Right lung (tissue), 5 donors: ENCODE results near the gene SEC16A. TPM values are rescaled to one million over a fixed set of nuclear protein-coding genes. Genes with fewer than 3 reads are reported as not detected.

Experiments
- DNase-seq, 2 donors: peaks; one replicate each; pipeline ENCODE4 v3.0.0-alpha.2; 2013
- polyA plus RNA-seq, 5 donors: library from polyadenylated mRNA; unstranded; fragments of 120-200 nt; gene quantifications; one replicate each; pipeline versions ENCODE4 v1.2.1 to v1.2.3, GENCODE V29; 2013; ENCODE audit warnings: inconsistent platforms in 1 of 5, low replicate concordance in 1 of 5; ENCODE audit not compliant: insufficient read length in 5 of 5, insufficient read depth in 1 of 5

Gene SEC16A
- polyA plus RNA-seq, 5 donors: 42.9 to 65.9 (median 52.9) TPM

- DNase-seq: no peak
These were observed 81.5 kb downstream of the SEC16A start for GRCh38 chr9:136401173-136401922.

DNA sequence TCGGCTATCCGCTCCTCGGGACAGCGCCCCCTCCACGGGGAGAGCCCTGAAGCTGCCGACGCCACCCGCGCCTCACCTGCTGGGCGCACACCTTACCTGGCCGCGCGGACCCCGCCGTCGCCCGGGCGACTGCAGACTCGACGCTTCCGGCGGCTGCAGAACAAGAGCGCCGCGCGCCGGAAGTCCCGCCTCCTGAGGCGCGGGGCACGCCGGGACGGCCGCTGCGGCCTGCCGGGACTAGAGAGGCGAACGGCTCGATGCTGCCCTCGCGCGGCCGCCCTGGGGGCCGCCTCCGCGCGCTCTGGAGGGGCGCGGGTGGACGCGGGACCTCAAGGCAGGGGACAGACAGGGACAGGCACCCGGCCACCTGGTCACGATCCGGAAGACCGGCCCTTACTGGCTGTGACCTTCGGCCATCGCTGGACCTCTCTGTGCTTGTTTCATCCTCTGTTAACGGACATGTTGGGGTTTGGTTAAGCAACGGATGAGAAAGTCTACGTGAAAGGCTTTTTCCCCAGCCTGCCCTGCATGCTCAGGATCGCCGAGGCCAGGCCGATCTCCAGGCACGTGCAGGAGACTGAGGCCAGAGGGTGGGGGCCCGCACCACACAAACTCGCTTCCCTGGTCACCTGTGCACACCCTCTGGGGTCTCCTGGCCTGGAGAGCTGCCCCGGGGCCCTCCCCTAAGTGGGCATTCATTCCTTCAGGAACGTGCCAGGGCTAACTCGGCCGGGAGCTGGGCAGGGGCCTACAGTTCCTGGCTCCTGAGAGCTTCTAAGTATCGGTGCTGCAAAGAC is 82.6 kb downstream of the SEC16A start, which contains the start of gene SNAPC4:
TSS of gene SNAPC4 (minus strand) at position 133 of the 797 bp plus-strand sequence. CDS start 1,742 bp downstream, outside the sequence.
- peak; percentile 84 to 86 for DNase-seq

DNA sequence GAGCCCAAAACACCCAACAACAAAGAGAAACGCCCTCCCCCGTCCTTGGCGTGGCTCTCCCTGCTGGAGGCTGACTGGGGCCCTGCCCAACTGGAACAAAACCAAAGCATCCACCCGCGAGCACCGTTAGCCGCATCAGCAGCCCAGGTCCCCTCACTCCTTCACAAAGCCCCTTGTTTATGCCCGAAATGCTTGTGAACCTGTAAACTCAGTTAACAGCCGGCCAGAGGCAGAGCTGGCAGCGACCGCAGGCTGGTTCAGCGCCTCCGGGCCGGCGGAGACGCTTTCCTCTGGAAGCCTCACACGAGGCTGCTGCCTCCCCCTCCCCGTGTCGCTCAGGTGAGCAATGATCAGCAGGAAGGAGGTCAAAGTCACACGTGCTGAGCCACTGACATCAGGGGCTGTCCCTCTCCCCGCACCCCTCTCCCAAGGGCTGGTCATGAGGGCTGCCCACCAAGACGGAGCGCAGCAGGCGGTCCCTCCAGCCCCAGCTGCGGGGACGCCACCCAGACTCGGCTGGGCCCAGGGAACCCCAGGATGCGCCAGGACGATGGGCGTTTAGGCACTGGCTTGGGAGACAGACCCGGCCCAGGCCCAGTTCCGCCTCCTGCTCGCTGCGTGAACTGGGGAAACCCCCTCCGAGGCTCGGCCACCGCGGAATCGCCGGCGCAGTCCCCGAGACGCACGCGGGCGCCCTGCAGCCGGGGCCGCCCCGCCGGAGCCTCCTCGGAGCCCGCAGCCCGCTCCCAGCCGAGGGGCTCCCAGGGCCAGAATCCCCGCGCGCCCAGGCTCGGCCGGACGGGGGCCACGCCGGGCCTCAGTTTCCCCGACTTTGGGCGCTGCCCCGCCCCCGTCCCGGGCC is 83.4 kb downstream of the SEC16A start:
- no peak for DNase-seq

GRCh38 chr9:136398286-136398685 is 84.6 kb downstream of the SEC16A start:
- DNase-seq: no peak

DNA sequence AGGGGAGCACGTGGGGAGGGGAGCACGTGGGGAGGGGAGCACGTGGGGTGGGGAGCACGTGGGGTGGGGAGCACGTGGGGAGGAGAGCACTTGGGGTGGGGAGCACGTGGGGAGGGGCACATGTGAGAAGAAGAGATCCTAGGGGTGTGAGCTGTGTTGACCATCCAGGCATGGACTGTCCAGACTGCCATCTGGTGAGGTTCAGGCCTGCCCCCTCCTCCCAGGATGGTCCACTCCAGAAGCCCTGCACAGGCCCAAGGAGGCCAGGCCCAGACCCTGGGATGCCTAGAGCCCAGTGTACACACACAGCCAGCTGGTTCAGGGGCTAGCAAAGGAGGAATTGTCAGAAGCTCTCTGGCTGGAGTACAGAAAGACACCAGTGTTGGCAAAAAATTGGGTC is 85.2 kb downstream of the SEC16A start:
- DNase-seq: no peak

DNA sequence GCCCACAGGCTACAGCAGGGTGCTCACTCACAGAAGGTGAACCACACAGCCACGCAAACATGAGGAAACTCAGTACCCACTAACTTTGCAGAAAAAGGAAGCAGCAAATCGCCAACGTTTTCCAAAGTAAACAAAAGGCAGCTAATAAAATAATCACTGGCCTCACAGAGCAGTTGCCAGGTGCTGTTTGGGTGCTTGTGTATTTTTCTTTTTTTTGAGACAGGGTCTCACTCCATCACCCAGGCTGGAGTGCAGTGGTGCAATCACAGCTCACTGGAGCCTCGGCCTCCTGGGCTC is 86.7 kb downstream of the SEC16A start:
- no peak for DNase-seq

DNA sequence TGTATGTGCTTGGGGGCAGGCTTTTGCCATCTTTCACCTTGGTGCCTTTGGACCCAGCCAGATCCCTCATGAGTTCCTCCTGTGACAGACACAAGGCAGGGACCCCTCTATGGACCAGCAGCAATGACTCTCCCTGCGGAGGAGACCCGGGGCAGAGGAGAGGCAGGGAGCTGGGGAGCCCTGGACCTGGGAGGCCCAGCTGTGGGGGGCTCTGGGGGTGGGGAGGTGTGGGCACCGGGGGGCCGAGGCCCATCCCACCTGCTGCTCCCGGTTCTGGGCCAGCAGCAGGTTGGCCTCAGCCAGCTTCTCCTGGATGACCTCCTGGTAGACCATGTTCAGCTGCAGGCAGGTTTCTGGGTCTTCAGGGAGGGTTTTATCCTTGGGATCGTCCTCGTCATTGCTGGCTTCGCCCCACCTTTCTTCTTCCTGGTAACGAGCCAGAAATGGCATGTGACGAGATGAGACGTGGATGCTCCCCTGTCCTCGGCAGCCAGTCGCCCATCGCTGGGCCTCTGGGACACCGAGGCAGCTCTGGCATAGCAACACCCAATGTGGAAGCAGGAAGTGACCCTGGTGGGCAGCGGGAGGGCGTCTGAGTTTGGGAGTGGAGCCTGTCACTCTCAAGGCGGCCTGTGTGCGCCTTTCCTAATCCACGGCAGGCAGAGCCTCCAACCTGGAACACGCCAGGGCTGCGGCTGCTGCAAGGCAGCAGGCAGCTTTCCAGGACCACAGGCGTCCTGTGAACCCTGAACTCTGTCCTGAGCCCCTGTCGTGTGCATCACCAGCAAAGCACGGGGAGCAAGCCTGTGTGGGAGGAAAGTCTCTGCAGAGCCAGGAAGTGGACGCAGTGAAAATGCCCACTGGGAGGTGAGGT is 87.3 kb downstream of the SEC16A start:
- DNase-seq: no peak

GRCh38 chr9:136395020-136395340 is 87.9 kb downstream of the SEC16A start:
- no peak for DNase-seq

DNA sequence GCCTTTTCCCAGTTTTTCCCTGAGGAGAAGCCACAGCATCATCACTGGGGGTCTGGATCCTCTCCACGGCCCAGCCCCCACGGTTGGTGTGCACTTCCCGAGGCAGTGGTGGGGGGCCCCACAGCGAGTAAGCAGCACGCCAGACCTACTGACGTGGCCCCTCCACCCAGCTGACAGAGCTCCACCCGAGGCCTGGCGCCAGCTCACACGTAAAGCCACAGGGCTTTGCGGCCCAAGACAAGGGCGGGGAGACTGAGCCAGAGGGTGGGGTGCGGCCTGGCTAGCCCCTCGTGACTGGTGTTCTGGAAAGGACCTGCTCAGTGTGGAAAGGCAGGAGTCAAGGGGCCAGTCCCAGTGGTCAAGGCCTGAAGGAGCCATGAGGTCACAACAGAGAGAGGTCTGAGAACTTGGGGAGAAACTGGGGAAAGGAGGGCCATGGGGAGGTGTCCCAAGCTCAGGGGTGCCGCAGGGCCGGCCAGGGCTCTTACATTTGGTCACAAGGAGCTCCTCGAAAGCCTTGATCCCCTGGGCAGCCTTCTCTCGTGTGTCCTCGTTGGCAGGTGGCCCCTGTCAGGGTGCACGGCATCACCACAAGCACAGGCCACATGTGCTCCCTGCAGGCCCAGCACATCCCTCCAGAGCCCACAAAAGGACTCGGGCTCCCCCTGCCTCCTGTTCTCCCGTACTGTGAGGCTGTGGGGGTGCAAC is 88.4 kb downstream of the SEC16A start:
- DNase-seq: no peak

- DNase-seq: no peak
These were observed 89.3 kb downstream of the SEC16A start for GRCh38 chr9:136393531-136393930.

GRCh38 chr9:136392538-136393449 is 90.0 kb downstream of the SEC16A start:
- DNase-seq: no peak

DNA sequence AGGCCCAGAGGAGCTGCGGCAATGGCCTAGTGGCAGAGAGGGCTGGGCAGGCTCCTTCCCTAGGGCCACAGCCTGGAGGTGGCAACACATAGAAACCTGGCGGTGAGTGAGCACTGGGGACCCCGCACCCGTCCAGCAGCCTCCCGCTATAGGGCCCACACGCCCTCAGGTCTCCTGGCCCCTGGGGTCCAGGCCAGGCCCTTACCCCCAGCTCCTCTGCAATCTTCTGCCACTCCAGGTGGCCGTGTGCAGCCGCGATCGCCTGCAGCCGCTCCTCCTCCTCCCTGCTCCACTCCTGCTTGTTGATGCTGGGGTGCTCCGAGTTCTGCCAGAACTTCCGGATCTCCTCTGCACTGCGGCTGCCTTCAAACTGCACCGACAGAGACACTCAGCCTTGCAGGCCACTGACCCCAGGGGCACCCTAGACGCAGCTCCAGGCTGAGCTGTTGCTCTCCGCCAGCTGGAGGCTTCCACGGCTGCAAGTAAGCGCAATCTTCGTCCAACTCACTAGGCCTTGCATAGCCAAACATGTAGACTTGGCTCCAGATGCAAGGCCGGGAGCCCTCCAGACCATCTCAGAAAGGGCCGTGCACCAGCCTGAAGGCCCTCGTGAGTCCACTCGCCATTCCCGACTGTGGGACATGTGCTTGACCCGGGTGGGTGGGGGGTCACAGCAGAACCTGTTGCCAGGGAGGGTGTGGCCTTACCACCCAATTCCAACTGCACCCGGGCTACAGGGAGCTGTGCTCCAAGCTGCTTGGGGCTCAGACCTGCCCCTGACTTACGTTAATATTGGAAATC is 90.9 kb downstream of the SEC16A start:
- DNase-seq: no peak

Other genes starting within 250 kb of the SEC16A start
- gene QSOX2, start 237.2 kb downstream of the SEC16A start, polyA plus RNA-seq: 10 to 100 TPM in 4 of 5 donors, 1 to 10 TPM in 1; 9.1 to 12.5 (median 11.9) TPM
- 1 to 10 TPM in 4 of 5 donors, under 1 TPM in 1; 0.65 to 2.9 (median 1.8) TPM for gene CCDC187, start 178.9 kb downstream of the SEC16A start, polyA plus RNA-seq
- gene GPSM1, start 155.5 kb downstream of the SEC16A start, polyA plus RNA-seq: 10 to 100 TPM; 35.9 to 84.2 (median 56.6) TPM
- 10 to 100 TPM in 1 of 5 donors, 1 to 10 TPM in 4; 3.6 to 13.8 (median 5.8) TPM for gene DNLZ, start 119.3 kb downstream of the SEC16A start, polyA plus RNA-seq
- 1 to 10 TPM in 3 of 5 donors, under 1 TPM in 2; 0.69 to 1.7 (median 1.0) TPM for gene CARD9, start 109.4 kb downstream of the SEC16A start, polyA plus RNA-seq
- 10 to 100 TPM in 3 of 5 donors, 1 to 10 TPM in 2; 9.7 to 12.9 (median 11.6) TPM for gene SNAPC4, start 82.9 kb downstream of the SEC16A start, polyA plus RNA-seq
- gene ENTR1, start 72.4 kb downstream of the SEC16A start, polyA plus RNA-seq: 10 to 100 TPM; 46.6 to 60.8 (median 52.5) TPM
- 10 to 100 TPM; 42.6 to 55.4 (median 50.2) TPM for gene PMPCA, start 72.4 kb downstream of the SEC16A start, polyA plus RNA-seq
- 10 to 100 TPM in 4 of 5 donors, 1 to 10 TPM in 1; 9.5 to 19.7 (median 14.6) TPM for gene INPP5E, start 43.2 kb downstream of the SEC16A start, polyA plus RNA-seq
- gene NOTCH1, start 63.0 kb upstream of the SEC16A start, polyA plus RNA-seq: 10 to 100 TPM; 15.9 to 37.5 (median 27.1) TPM
- gene EGFL7, start 179.9 kb upstream of the SEC16A start, polyA plus RNA-seq: 100 to 1,000 TPM in 1 of 5 donors, 10 to 100 TPM in 4; 60.3 to 160 (median 86.2) TPM
- 10 to 100 TPM; 23.1 to 55.6 (median 27.8) TPM for gene AGPAT2, start 204.4 kb upstream of the SEC16A start, polyA plus RNA-seq
- gene DIPK1B, start 229.5 kb upstream of the SEC16A start, polyA plus RNA-seq: 10 to 100 TPM; 22.7 to 47.6 (median 29.8) TPM